KMS-11 (cell line): ENCODE results near the gene SMARCA5.

Source experiments
- H2AFZ ChIP-seq: fragments of 200-600 bp; sonication (generic); 2 replicates; pipeline ENCODE4 v1.6.1; 2016; ENCODE audit warnings: antibody characterized with exemption, mixed run types, low read depth
- H3K27ac ChIP-seq: fragments of 200-600 bp; sonication (generic); 2 replicates; pipeline ENCODE4 v1.6.1; 2016; ENCODE audit warnings: mild to moderate bottlenecking, mixed run types
- H3K27me3 ChIP-seq: fragments of 200-600 bp; sonication (generic); 2 replicates; pipeline ENCODE4 v1.6.1; 2017; ENCODE audit warnings: mild to moderate bottlenecking, low read depth, mixed run types, moderate library complexity; ENCODE audit not compliant: insufficient read depth
- H3K36me3 ChIP-seq: fragments of 200-600 bp; sonication (generic); 2 replicates; pipeline ENCODE4 v1.6.1; 2017; ENCODE audit warnings: mild to moderate bottlenecking, mixed run types; ENCODE audit not compliant: insufficient read depth
- H3K4me1 ChIP-seq: fragments of 200-600 bp; sonication (generic); 2 replicates; pipeline ENCODE4 v1.6.1; 2016; ENCODE audit warnings: mild to moderate bottlenecking, low read depth, mixed run types; ENCODE audit not compliant: poor library complexity, severe bottlenecking
- H3K4me2 ChIP-seq: fragments of 200-600 bp; sonication (generic); 2 replicates; pipeline ENCODE4 v1.7.0; 2016; ENCODE audit warnings: mild to moderate bottlenecking, mixed run types
- H3K4me3 ChIP-seq: fragments of 200-600 bp; sonication (generic); IDR thresholded peaks from 2 replicates; pipeline ENCODE4 v1.6.1; 2017; ENCODE audit warnings: low read depth, low read length, mixed read lengths; ENCODE audit not compliant: insufficient read depth
- H3K79me2 ChIP-seq: fragments of 200-600 bp; sonication (generic); 2 replicates; pipeline ENCODE4 v1.6.1; 2016; ENCODE audit warnings: low read depth, mixed run types; ENCODE audit not compliant: insufficient read depth
- H3K9ac ChIP-seq: fragments of 200-600 bp; sonication (generic); 2 replicates; pipeline ENCODE4 v1.6.1; 2016; ENCODE audit warnings: mild to moderate bottlenecking, mixed run types
- H4K20me1 ChIP-seq: fragments of 200-600 bp; sonication (generic); 2 replicates; pipeline ENCODE4 v1.6.1; 2016; ENCODE audit warnings: mild to moderate bottlenecking, mixed run types; ENCODE audit not compliant: insufficient read depth
- TF ChIP-seq, protein P1 (sequence below): fragments of 200-600 bp; sonication (generic); conservative IDR thresholded peaks from 2 replicates; pipeline ENCODE4 v1.6.1; 2017; ENCODE audit warnings: low read depth, mild to moderate bottlenecking, antibody characterized with exemption, low read length, moderate library complexity, mixed read lengths

The SMARCA5 gene, protein sequence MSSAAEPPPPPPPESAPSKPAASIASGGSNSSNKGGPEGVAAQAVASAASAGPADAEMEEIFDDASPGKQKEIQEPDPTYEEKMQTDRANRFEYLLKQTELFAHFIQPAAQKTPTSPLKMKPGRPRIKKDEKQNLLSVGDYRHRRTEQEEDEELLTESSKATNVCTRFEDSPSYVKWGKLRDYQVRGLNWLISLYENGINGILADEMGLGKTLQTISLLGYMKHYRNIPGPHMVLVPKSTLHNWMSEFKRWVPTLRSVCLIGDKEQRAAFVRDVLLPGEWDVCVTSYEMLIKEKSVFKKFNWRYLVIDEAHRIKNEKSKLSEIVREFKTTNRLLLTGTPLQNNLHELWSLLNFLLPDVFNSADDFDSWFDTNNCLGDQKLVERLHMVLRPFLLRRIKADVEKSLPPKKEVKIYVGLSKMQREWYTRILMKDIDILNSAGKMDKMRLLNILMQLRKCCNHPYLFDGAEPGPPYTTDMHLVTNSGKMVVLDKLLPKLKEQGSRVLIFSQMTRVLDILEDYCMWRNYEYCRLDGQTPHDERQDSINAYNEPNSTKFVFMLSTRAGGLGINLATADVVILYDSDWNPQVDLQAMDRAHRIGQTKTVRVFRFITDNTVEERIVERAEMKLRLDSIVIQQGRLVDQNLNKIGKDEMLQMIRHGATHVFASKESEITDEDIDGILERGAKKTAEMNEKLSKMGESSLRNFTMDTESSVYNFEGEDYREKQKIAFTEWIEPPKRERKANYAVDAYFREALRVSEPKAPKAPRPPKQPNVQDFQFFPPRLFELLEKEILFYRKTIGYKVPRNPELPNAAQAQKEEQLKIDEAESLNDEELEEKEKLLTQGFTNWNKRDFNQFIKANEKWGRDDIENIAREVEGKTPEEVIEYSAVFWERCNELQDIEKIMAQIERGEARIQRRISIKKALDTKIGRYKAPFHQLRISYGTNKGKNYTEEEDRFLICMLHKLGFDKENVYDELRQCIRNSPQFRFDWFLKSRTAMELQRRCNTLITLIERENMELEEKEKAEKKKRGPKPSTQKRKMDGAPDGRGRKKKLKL

GRCh38 chr4:143513314-143514168 lies at the start of gene SMARCA5:
Gene SMARCA5 (plus strand): TSS chr4:143513702. CDS start chr4:143513925, 223 bp downstream.
- H3K27ac ChIP-seq: peak within 1 kb of the TSS; percentile 86
- H3K36me3 ChIP-seq: no peaks in the 10 kb centered on the region; the same call in 1 of the 2 replicates
- peak within 1 kb of the TSS; percentile 67 for H3K4me2 ChIP-seq
- H3K27me3 ChIP-seq: no peaks in the 10 kb centered on the region
- TF ChIP-seq, protein P1, sequence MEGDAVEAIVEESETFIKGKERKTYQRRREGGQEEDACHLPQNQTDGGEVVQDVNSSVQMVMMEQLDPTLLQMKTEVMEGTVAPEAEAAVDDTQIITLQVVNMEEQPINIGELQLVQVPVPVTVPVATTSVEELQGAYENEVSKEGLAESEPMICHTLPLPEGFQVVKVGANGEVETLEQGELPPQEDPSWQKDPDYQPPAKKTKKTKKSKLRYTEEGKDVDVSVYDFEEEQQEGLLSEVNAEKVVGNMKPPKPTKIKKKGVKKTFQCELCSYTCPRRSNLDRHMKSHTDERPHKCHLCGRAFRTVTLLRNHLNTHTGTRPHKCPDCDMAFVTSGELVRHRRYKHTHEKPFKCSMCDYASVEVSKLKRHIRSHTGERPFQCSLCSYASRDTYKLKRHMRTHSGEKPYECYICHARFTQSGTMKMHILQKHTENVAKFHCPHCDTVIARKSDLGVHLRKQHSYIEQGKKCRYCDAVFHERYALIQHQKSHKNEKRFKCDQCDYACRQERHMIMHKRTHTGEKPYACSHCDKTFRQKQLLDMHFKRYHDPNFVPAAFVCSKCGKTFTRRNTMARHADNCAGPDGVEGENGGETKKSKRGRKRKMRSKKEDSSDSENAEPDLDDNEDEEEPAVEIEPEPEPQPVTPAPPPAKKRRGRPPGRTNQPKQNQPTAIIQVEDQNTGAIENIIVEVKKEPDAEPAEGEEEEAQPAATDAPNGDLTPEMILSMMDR: no peak
- H3K4me1 ChIP-seq: peaks cover 35% of the 10 kb centered on the region
- H3K9ac ChIP-seq: peak within 1 kb of the TSS; percentile 85
- H3K4me3 ChIP-seq: peak within 1 kb of the TSS; percentile 64
- peak within 1 kb of the TSS; percentile 64 for H2AFZ ChIP-seq
- H4K20me1 ChIP-seq: peaks cover 7% of the 10 kb centered on the region; the same call in 1 of the 2 replicates
- H3K79me2 ChIP-seq: peaks cover 47% of the 10 kb centered on the region

- no peak overlapping the region for H3K9ac ChIP-seq
- no peaks in the 10 kb centered on the region for H3K27me3 ChIP-seq
- H3K4me1 ChIP-seq: no peaks in the 10 kb centered on the region
- H3K36me3 ChIP-seq: no peaks in the 10 kb centered on the region
- TF ChIP-seq, protein P1: no peak
- H3K4me2 ChIP-seq: no peak overlapping the region
- no peaks in the 10 kb centered on the region for H3K79me2 ChIP-seq
- H3K4me3 ChIP-seq: no peak overlapping the region
- H4K20me1 ChIP-seq: no peaks in the 10 kb centered on the region
- H3K27ac ChIP-seq: no peak overlapping the region
- no peak overlapping the region for H2AFZ ChIP-seq
Measured at GRCh38 chr4:143473334-143474126, 40.0 kb upstream of the SMARCA5 start.

- H3K9ac ChIP-seq: no peak overlapping the region
- no peak overlapping the region for H3K27ac ChIP-seq
- H3K36me3 ChIP-seq: no peaks in the 10 kb centered on the region
- TF ChIP-seq, protein P1: no peak
- no peak overlapping the region for H3K4me3 ChIP-seq
- no peaks in the 10 kb centered on the region for H3K27me3 ChIP-seq
- H2AFZ ChIP-seq: no peak overlapping the region
- no peaks in the 10 kb centered on the region for H4K20me1 ChIP-seq
- H3K4me2 ChIP-seq: no peak overlapping the region
- no peaks in the 10 kb centered on the region for H3K4me1 ChIP-seq
- no peaks in the 10 kb centered on the region for H3K79me2 ChIP-seq
Measured at GRCh38 chr4:143477487-143477886, 36.0 kb upstream of the SMARCA5 start.
